Common myeloid progenitor, CD34-positive (primary cell): Measurements from ENCODE around the gene ELMO3.
A peak's percentile ranks its signal among the peaks of the same experiment; 100 is the strongest.

ENCODE experiments used
- CTCF ChIA-PET: fragments of 350-600 bp; sonication (Branson Sonifier 250); formaldehyde crosslinking; loops from one replicate; lab custom pipeline; 2021; ENCODE audit warnings: antibody characterized with exemption; lab: Charles Lee
- POLR2A ChIA-PET: fragments of 350-600 bp; sonication (Branson Sonifier 250); formaldehyde crosslinking; loops from one replicate; lab custom pipeline; 2021; ENCODE audit warnings: antibody characterized with exemption; lab: Charles Lee
- DNase-seq, 3 donors: peaks; one replicate each; pipeline versions ENCODE4 v3.0.0 to v3.0.0-alpha.2; 2013
- H3K27ac ChIP-seq, 2 experiments: 1 replicate in 1 of 2; 2 replicates in 1 of 2; pipeline ENCODE4 v1.7.0; 2013; ENCODE audit warnings: inconsistent platforms in 2 of 2, low read length in 2 of 2, mild to moderate bottlenecking in 2 of 2, low read depth in 1 of 2, moderate library complexity in 1 of 2; ENCODE audit not compliant: severe bottlenecking in 2 of 2, insufficient read depth in 1 of 2, poor library complexity in 1 of 2
- H3K27me3 ChIP-seq, 5 experiments: replicated peaks in 2 of 5; 1 replicate in 3 of 5; 2 replicates in 2 of 5; pipeline versions ENCODE4 v1.6.1 to v1.7.0; 2013; ENCODE audit warnings: low read length in 4 of 5, mild to moderate bottlenecking in 2 of 5, moderate library complexity in 2 of 5, inconsistent platforms in 1 of 5; ENCODE audit not compliant: insufficient read depth in 5 of 5, control insufficient read depth in 4 of 5
- H3K36me3 ChIP-seq, 4 experiments: 1 replicate in 2 of 4; 2 replicates in 2 of 4; pipeline versions ENCODE4 v1.6.1 to v1.7.0; 2013; ENCODE audit warnings: low read length in 3 of 4, control low read depth in 1 of 4, mild to moderate bottlenecking in 1 of 4; ENCODE audit not compliant: control insufficient read depth in 4 of 4, insufficient read depth in 4 of 4
- H3K4me1 ChIP-seq, 4 experiments: 1 replicate in 3 of 4; 2 replicates in 1 of 4; pipeline versions ENCODE4 v1.6.1 to v1.7.1; 2013; ENCODE audit warnings: low read length in 3 of 4, mild to moderate bottlenecking in 3 of 4, control low read depth in 1 of 4, inconsistent platforms in 1 of 4, moderate library complexity in 1 of 4; ENCODE audit not compliant: control insufficient read depth in 4 of 4, insufficient read depth in 4 of 4; ENCODE audit errors: control extremely low read depth in 1 of 4
- H3K4me3 ChIP-seq, 7 experiments: 1 replicate in 4 of 7; 2 replicates in 3 of 7; pipeline versions ENCODE4 v1.5.1 to v1.7.0; 2013; ENCODE audit warnings: mild to moderate bottlenecking in 7 of 7, low read length in 6 of 7, moderate library complexity in 6 of 7, inconsistent platforms in 2 of 7, low read depth in 2 of 7, control low read depth in 1 of 7; ENCODE audit not compliant: insufficient read depth in 4 of 7, control insufficient read depth in 1 of 7; ENCODE audit errors: extremely low read depth in 1 of 7
- H3K9me3 ChIP-seq, 5 experiments: 1 replicate in 4 of 5; 2 replicates in 1 of 5; pipeline versions ENCODE4 v1.6.1 to v1.7.1; 2013; ENCODE audit warnings: low read length in 4 of 5, mild to moderate bottlenecking in 2 of 5, inconsistent platforms in 1 of 5, low read depth in 1 of 5, moderate library complexity in 1 of 5; ENCODE audit not compliant: control insufficient read depth in 4 of 5, insufficient read depth in 2 of 5; ENCODE audit errors: control extremely low read depth in 1 of 5
- WGBS: methylation state at CpG from one replicate; pipeline ENCODE4 v1.1.5; 2013; ENCODE audit not compliant: insufficient coverage; 5-methylcytosine and 5-hydroxymethylcytosine counted together

Gene ELMO3

DNA sequence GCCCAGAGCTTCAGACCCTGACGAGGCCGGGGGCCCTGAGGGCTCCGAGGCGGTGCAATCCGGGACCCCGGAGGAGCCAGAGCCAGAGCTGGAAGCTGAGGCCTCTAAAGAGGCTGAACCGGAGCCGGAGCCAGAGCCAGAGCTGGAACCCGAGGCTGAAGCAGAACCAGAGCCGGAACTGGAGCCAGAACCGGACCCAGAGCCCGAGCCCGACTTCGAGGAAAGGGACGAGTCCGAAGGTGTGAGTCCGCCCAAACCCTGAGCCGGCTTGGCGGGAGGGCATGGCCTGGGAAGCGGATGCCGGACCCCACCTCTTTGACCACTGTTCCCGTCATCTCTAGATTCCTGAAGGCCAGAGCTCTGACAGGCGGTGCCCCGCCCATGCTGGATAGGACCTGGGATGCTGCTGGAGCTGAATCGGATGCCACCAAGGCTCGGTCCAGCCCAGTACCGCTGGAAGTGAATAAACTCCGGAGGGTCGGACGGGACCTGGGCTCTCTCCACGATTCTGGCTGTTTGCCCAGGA lies 24.2 kb upstream of the ELMO3 start:
- no peak for DNase-seq
- Histone ChIP-seq H3K27me3 (peaks cover 4 to 82% (median 47%) of the 10 kb centered on the region in 5 experiments), H3K9me3 (no peaks in the 10 kb centered on the region), H3K4me1 (peaks cover 0 to 42% (median 35%) of the 10 kb centered on the region in 4 experiments), H3K27ac (no peak overlapping the region), H3K36me3 (peaks cover 0 to 2% (median 0%) of the 10 kb centered on the region in 4 experiments), H3K4me3 (peak overlapping the region in 4 of 7 experiments; percentile 2 to 70 (median 60))
- ChIA-PET CTCF (interaction anchor here (0.7 to 4.6 kb wide), 10 partner anchors 8 to 231 kb away, joined by 3 to 34 read pairs (median 4); partner anchors contain the start of genes B3GNT9, E2F4 and EXOC3L1), POLR2A (no interaction called here)
- 31% methylated on average over 31 of the region's 31 CpGs for WGBS

DNA sequence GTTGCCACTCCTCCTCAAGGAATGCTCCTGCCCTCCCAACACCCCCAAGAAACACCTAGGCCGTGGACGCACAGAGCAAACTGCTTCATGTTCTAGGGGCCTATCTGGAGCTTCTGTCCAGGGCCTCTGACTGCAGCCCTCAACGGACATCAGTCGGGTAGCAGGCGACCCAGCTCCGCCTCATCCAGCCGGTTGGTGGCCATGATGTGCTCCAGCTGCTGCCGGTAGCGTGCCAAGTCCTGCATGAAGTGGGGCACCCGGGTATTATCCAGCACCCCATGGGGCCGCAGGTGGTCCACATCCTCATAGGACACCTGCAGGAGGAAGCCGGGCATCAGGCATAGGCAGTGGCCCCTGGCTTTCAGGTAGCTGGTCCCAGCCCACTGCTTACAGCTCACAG lies 22.3 kb upstream of the ELMO3 start:
- peaks cover 0 to 2% (median 0%) of the 10 kb centered on the region in 4 experiments for H3K36me3 ChIP-seq
- CTCF ChIA-PET: interaction anchor here (0.8 to 4.6 kb wide), 12 partner anchors 8 to 220 kb away, joined by 3 to 34 read pairs (median 4); partner anchors contain the start of genes B3GNT9, E2F4, FBXL8 and TRADD
- H3K27me3 ChIP-seq: peaks cover 0 to 66% (median 38%) of the 10 kb centered on the region in 5 experiments
- H3K4me3 ChIP-seq: no peak overlapping the region
- no peak for DNase-seq
- WGBS: 97% methylated on average over 12 of the region's 12 CpGs
- H3K27ac ChIP-seq: no peak overlapping the region
- peaks cover 0 to 28% (median 22%) of the 10 kb centered on the region in 4 experiments for H3K4me1 ChIP-seq
- H3K9me3 ChIP-seq: no peaks in the 10 kb centered on the region
- POLR2A ChIA-PET: no interaction called here

DNA sequence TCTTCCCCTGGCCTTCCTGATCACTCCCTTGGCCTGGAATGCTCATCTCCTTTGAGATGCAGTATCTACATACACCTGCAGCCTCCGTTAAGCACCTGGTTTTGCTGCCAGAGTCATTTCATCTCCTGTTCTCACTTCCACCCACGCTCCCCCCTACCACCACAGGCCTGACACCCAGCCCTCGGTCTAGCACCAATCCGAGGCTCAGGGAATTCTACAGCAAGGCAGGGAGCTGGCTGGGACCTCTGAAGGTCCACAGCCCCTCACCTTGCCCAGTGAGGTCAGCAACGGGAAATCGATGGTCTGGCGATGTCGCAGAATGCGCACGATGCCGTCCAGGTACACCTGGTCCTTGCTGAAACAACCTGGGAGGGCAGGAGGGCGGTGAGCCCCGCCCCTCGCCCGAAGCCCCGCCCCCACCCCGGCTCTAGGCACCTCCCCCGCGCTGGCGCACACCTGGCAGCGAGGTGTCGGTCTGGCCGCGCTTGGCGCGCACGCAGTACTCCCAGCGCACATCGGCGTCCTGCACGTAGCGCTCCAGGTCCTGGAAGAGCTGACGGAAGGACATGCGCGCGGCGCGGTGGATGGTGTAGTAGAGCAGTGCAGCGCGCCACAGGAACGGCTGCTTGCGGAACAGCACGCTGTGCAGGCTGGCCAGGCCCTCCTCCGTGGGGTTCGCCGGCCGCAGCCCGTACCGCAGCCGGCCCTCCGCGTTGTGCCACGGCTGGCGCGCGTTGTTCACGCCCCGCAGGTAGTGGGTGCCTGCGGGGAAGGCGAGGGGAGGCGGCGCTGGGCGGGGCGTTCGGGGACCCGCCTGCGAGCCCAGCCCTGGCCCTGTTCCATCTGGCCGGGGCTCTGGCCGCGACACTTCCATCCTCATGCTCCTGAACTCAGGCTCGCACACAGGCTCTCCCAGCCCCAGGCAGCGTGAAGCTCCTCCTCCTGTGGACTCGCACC lies 20.9 kb upstream of the ELMO3 start:
- CTCF ChIA-PET: interaction anchor here (1.2 to 4.6 kb wide), 4 partner anchors 10 to 79 kb away, joined by 3 to 34 read pairs (median 4); partner anchors contain the start of gene B3GNT9
- no peak overlapping the region for H3K27ac ChIP-seq
- peak in 2 of 3 donors; percentile 74 to 75 for DNase-seq
- POLR2A ChIA-PET: no interaction called here
- no peaks in the 10 kb centered on the region for H3K9me3 ChIP-seq
- H3K4me3 ChIP-seq: peak overlapping the region in 6 of 7 experiments; percentile 40 to 74 (median 55)
- peaks cover 0 to 2% (median 0%) of the 10 kb centered on the region in 4 experiments for H3K36me3 ChIP-seq
- H3K27me3 ChIP-seq: peaks cover 0 to 55% (median 30%) of the 10 kb centered on the region in 5 experiments
- WGBS: 4% methylated on average over 59 of the region's 73 CpGs
- H3K4me1 ChIP-seq: peaks cover 0 to 33% (median 25%) of the 10 kb centered on the region in 4 experiments

DNA sequence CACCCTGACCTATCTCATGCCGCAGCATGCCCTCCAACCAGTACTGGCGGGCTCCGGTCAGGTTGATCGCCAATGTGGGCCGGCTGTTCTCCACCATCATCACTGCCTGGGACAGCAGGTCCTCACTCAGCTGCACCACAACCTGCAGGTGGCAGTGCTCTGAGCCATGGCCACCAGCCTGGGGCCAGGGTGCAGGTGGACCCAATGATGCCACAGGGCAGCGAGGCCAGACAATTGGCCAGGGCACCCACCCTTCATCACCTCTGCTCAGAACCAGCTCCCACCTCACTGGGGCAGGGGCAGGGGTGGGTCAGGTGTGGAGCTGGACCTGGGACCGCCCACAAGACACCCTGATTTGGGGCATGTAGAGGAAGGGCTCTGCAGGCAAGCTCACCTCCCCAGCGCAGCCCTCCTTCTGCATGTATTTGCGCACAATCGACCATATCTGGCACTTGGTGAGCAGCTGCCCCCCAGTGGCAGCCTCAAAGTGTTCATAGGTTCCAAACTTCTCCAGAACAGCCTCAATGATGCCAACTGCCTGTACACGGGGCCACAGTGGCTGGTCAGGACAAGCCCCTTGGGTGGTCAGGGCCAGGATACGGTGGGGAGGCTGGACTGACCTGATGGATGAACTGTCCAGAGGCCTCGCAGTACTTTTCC lies 19.4 kb upstream of the ELMO3 start:
- ChIA-PET CTCF (interaction anchor here (0.8 to 1.3 kb wide), 4 partner anchors 16 to 217 kb away, joined by 3 to 4 read pairs (median 4); no protein-coding TSS in a partner anchor), POLR2A (no interaction called here)

DNA sequence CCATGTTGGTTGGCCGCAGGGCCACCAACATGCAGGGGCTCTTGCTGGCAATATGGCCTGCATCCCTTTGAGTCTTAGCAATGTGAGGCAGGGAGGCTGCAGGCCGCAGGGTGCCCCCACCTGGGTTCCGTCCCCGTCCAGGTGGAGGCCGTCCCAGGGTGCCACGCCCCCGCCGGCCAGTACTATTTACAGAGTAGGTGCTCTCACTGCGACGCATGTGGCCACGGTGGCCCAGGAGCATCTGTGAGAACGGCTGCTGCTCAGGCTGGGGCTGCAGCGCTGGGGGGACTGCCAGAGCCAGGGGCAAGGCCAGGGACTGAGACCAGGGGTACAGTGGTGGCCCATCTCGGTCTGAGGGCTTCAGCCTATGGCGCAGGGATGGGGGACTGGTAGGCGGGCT lies 18.8 kb upstream of the ELMO3 start:
- peaks cover 0 to 2% (median 0%) of the 10 kb centered on the region in 4 experiments for H3K36me3 ChIP-seq
- H3K27ac ChIP-seq: no peak overlapping the region
- H3K4me3 ChIP-seq: no peak overlapping the region
- no peaks in the 10 kb centered on the region for H3K9me3 ChIP-seq
- POLR2A ChIA-PET: no interaction called here
- peaks cover 0 to 44% (median 20%) of the 10 kb centered on the region in 5 experiments for H3K27me3 ChIP-seq
- no peak for DNase-seq
- CTCF ChIA-PET: interaction anchor here (1.1 to 1.3 kb wide), 2 partner anchors 16 to 18 kb away, joined by 4 read pairs; no protein-coding TSS in a partner anchor
- WGBS: 97% methylated on average over 14 of the region's 16 CpGs
- H3K4me1 ChIP-seq: peaks cover 0 to 31% (median 26%) of the 10 kb centered on the region in 4 experiments

More for the DNA sequence above, 19.4 kb upstream of the ELMO3 start:
- Histone ChIP-seq H3K4me3 (no peak overlapping the region), H3K4me1 (peaks cover 0 to 31% (median 26%) of the 10 kb centered on the region in 4 experiments), H3K9me3 (no peaks in the 10 kb centered on the region), H3K27ac (no peak overlapping the region), H3K27me3 (peaks cover 0 to 44% (median 23%) of the 10 kb centered on the region in 5 experiments), H3K36me3 (peaks cover 0 to 2% (median 0%) of the 10 kb centered on the region in 4 experiments)
- WGBS: 96% methylated on average over 8 of the region's 13 CpGs
- DNase-seq: peak in 1 of 3 donors; percentile 56

DNA sequence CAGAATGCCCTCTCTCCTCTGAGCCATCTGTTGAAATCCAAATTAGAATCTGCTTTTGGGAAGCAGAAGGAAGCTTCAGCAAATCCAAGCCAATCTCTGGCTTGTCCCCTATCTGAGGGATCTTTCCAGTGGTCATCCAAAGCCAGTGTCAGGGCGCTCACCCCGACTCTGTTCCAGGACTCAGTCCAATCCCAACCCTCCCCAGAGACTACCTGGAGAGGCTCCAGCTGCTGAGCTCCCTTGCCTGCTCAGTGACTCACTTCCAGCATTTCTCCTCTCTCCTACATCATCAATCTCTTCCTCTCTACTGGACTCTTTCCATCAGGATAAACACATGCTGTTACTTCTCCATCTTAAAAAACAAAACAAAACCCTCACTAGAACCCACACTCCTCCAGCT lies 17.6 kb upstream of the ELMO3 start:
- DNase-seq: no peak
- CTCF ChIA-PET: interaction anchor here (0.7 to 2.6 kb wide), 7 partner anchors 9 to 80 kb away, joined by 3 to 13 read pairs (median 3); partner anchors contain the start of genes B3GNT9, FBXL8 and TRADD
- peaks cover 0 to 2% (median 0%) of the 10 kb centered on the region in 4 experiments for H3K36me3 ChIP-seq
- H3K4me1 ChIP-seq: peaks cover 0 to 35% (median 29%) of the 10 kb centered on the region in 4 experiments
- 100% methylated on average over 2 of the region's 2 CpGs for WGBS
- H3K27me3 ChIP-seq: peaks cover 0 to 34% (median 18%) of the 10 kb centered on the region in 5 experiments
- no peaks in the 10 kb centered on the region for H3K9me3 ChIP-seq
- no peak overlapping the region for H3K4me3 ChIP-seq
- POLR2A ChIA-PET: no interaction called here
- H3K27ac ChIP-seq: no peak overlapping the region
